Panc1 (cell line): ENCODE results near the gene SCYGR5. TPM values are rescaled to one million over a fixed set of nuclear protein-coding genes. Genes with fewer than 3 reads are reported as not detected.

Experiments used
- ATAC-seq: fragments of 200-7000 bp; cut with Tn5 transposase; 2 replicates; pipeline ENCODE4 v1.9.1; 2020; ENCODE audit warnings: mild to moderate bottlenecking, moderate library complexity
- BruUV-seq: library from RNA; stranded (reverse); fragments of 400-500 nt; replicated peaks from 2 replicates; lab custom pipeline; 2021; lab: Mats Ljungman, UMichigan
- CTCF ChIA-PET: fragments of 300-600 bp; sonication (Branson Sonifier 250); formaldehyde crosslinking; loops from one replicate; lab custom pipeline; 2022; ENCODE audit warnings: antibody characterized with exemption; lab: Charles Lee
- POLR2A ChIA-PET: fragments of 300-600 bp; sonication (Branson Sonifier 250); formaldehyde crosslinking; loops from one replicate; lab custom pipeline; 2022; ENCODE audit warnings: antibody characterized with exemption; lab: Charles Lee
- DNase-seq: peaks from one replicate; pipeline ENCODE4 v3.0.0-alpha.2; 2010; ENCODE audit warnings: low read depth, low spot score
- H3K27ac ChIP-seq: 2 replicates; pipeline ENCODE4 v1.5.1; 2011; ENCODE audit warnings: mild to moderate bottlenecking, low read length, inconsistent platforms
- H3K27me3 ChIP-seq: fragments of 200-500 bp; sonication (Bioruptor generic); 2 replicates; pipeline ENCODE4 v1.6.0; 2014; ENCODE audit warnings: low read length, inconsistent platforms; ENCODE audit not compliant: control insufficient read depth, insufficient read depth
- H3K36me3 ChIP-seq: fragments of 200-500 bp; sonication (Bioruptor generic); 2 replicates; pipeline ENCODE4 v1.5.1; 2014; ENCODE audit warnings: inconsistent platforms, mild to moderate bottlenecking, low read length, moderate library complexity; ENCODE audit not compliant: control insufficient read depth, insufficient read depth
- H3K4me1 ChIP-seq: 2 replicates; pipeline ENCODE4 v1.5.1; 2011; ENCODE audit warnings: inconsistent platforms, mild to moderate bottlenecking, low read length, moderate library complexity; ENCODE audit not compliant: control insufficient read depth, insufficient read depth
- H3K4me3 ChIP-seq, 2 experiments: 2 replicates each; pipeline ENCODE4 v1.5.1; 2011 to 2012; ENCODE audit warnings: low read depth in 2 of 2, low read length in 2 of 2, mild to moderate bottlenecking in 2 of 2, inconsistent platforms in 1 of 2, moderate library complexity in 1 of 2
- H3K9me3 ChIP-seq: fragments of 200-500 bp; sonication (Bioruptor generic); 2 replicates; pipeline ENCODE4 v1.5.1; 2014; ENCODE audit warnings: low read depth, mild to moderate bottlenecking, inconsistent platforms, low read length, moderate library complexity; ENCODE audit not compliant: control insufficient read depth, insufficient read depth
- CTCF ChIP-seq: fragments of 450-650 bp; IDR thresholded peaks from 2 replicates; pipeline ENCODE4 v1.5.1; 2017; ENCODE audit warnings: mild to moderate bottlenecking
- POLR2AphosphoS5 ChIP-seq: IDR thresholded peaks from 2 replicates; pipeline ENCODE4 v1.6.1; 2012; ENCODE audit warnings: mild to moderate bottlenecking, low read depth, low read length, moderate library complexity
- REST ChIP-seq, 2 experiments: IDR thresholded peaks; 2 replicates each; pipeline ENCODE4 v1.6.1; 2011 to 2012; ENCODE audit warnings: low read depth in 2 of 2, control low read depth in 1 of 2, low read length in 1 of 2, mild to moderate bottlenecking in 1 of 2, moderate library complexity in 1 of 2; ENCODE audit not compliant: insufficient read depth in 1 of 2
- SIN3A ChIP-seq: IDR thresholded peaks from 2 replicates; pipeline ENCODE4 v1.6.1; 2012; ENCODE audit warnings: low read depth, mild to moderate bottlenecking, low read length, moderate library complexity, borderline replicate concordance; ENCODE audit not compliant: insufficient read depth
- TCF7L2 ChIP-seq: IDR thresholded peaks from 2 replicates; pipeline ENCODE4 v1.6.1; 2011; ENCODE audit warnings: mild to moderate bottlenecking, low read depth, low read length, inconsistent platforms
- in situ Hi-C: cut with HindIII; loops from 2 replicates; pipeline ENCODE4 v1.10.0; 2016; ENCODE audit warnings: low sequenced_read_pairs, low pct_unique_long_range_greater_than_20kb
- intact Hi-C: fragments of 100-400 bp; cut with micrococcal nuclease; formaldehyde crosslinking; loops from one replicate; pipeline ENCODE4 v1.10.0; 2022; ENCODE audit not compliant: unreplicated experiment
- total RNA-seq: library from RNA; stranded (reverse); gene quantifications from one replicate; pipeline ENCODE4 v1.2.1, GENCODE V29; 2021; ENCODE audit not compliant: unreplicated experiment

Gene SCYGR5
- total RNA-seq, 1 experiment from 2014 or later = not detected

- no peak for ATAC-seq
- DNase-seq = no peak
- TF ChIP-seq SIN3A = no peak
- no peak for TF ChIP-seq CTCF
- TF ChIP-seq POLR2AphosphoS5 = no peak
- no peak for TF ChIP-seq TCF7L2
- no peak for TF ChIP-seq REST (IDR thresholded peaks at IDR 0.05; ENCODE audit: insufficient read depth in 1 of 2, low read depth in 2 of 2, low read length in 1 of 2)
- Histone ChIP-seq H3K9me3 (no peaks in the 10 kb centered on the region), H3K4me1 (no peaks in the 10 kb centered on the region), H3K27me3 (no peaks in the 10 kb centered on the region), H3K4me3 (no peak overlapping the region), H3K36me3 (no peaks in the 10 kb centered on the region), H3K27ac (no peak overlapping the region)
- ChIA-PET CTCF (no interaction called here), POLR2A (no interaction called here)
- intact Hi-C loops = no loop called here
- in situ Hi-C loops = no loop called here
- BruUV-seq = no TSS peak
Observed at GRCh38 chr2:227677928-227678327, 11.3 kb downstream of the SCYGR5 start.

- no peaks in the 10 kb centered on the region for H3K36me3 ChIP-seq
- ChIA-PET POLR2A (no interaction called here), CTCF (no interaction called here)
- ATAC-seq (no peak), DNase-seq (no peak)
- no peaks in the 10 kb centered on the region for H3K4me1 ChIP-seq
- no peak overlapping the region for H3K4me3 ChIP-seq
- TF ChIP-seq CTCF (no peak), SIN3A (no peak), POLR2AphosphoS5 (no peak), REST (IDR thresholded peaks at IDR 0.05; ENCODE audit: insufficient read depth in 1 of 2, low read depth in 2 of 2, low read length in 1 of 2) (no peak), TCF7L2 (no peak)
- H3K27ac ChIP-seq = no peak overlapping the region
- in situ Hi-C loops (no loop called here), intact Hi-C loops (no loop called here)
- BruUV-seq = no TSS peak
- H3K27me3 ChIP-seq = 0 out of 2 replicates have a peak, but pooled peaks cover 2% of the 10 kb centered on the region
- H3K9me3 ChIP-seq = no peaks in the 10 kb centered on the region
Observed at GRCh38 chr2:227684258-227684657, 17.7 kb downstream of the SCYGR5 start.
